Endometrium (tissue), 2 donors: ENCODE data around the gene CA5B.
"Not testable (repeated sequence)": the region's sequence is repeated elsewhere in the genome, so short reads cannot be mapped to it uniquely, and the experiment has no call there.

Experiments
- FAIRE-seq: peaks from 2 replicates; lab custom pipeline; 2012; peaks lifted over from hg19 to GRCh38; lab: Jason Lieb, UNC
- donor health status: control.
- donor health status: control.

The CA5B gene

GRCh38 chrX:15737959-15738902 is at the start of gene CA5B:
Gene CA5B (plus strand): TSS chrX:15738270. CDS start chrX:15750024, 11,754 bp downstream.
- peak; percentile 55 for FAIRE-seq

- no peak for FAIRE-seq
Measured at GRCh38 chrX:15694941-15695451, 43.1 kb upstream of the CA5B start.

DNA sequence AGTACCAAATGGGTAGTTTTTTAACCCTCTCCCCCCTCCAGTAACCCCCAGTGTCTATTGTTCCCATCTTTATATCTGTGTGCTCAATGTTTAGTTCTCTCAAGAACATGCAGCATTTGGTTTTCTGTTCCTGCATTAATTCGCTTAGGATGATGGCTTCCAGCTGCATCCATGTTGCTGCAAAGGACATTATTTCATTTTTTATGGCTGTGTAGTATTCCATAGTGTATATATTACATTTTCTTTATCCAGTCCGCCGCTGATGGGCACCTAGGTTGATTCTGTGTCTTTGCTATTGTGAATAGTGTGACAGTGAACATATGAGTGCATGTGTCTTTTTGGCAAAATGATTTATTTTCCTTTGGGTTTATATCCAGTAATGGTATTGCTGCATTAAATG is 41.6 kb upstream of the CA5B start:
- no peak for FAIRE-seq

- no peak for FAIRE-seq
Measured at GRCh38 chrX:15702488-15703371, 35.3 kb upstream of the CA5B start.

GRCh38 chrX:15703809-15704208 is 34.3 kb upstream of the CA5B start:
- not testable (repeated sequence) for FAIRE-seq

DNA sequence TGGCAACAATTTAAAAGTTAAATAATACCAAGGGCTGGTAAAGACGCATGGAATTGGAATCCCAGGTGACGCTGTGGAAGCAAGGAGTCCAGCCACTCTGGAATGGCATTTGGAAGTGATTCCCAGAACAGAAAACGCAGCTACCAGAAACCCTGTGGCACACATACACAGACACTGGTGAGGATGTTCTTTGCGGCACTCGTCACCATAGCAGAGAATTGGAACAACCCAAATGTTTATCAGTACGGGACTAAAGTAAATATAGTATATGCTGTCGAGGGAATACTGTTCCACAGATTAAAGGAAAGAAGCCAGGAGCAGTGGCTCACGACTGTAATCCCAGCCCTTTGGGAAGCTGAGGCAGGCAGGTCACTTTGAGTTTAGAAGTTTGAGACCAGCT is 33.8 kb upstream of the CA5B start:
- FAIRE-seq = not testable (repeated sequence)

DNA sequence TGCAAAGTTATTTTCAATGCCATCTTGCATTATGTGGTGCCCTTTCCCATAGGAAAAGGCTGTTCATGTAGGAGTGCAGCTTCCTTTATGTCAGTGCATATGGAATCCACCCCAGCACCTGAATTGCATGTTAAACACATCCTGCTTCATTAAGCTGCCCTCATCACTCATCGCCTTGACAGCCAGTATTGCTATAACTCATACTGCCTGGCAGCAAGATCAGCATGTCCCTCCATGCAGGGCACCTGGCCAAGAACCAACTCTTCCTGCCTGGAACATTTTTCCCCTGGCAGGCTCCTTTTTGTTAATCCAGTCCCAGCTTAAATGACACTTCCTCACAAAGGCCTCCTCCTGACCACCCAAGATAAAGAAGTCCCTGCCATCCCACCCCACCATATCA is 23.5 kb upstream of the CA5B start:
- no peak for FAIRE-seq

GRCh38 chrX:15718283-15718970 is 19.6 kb upstream of the CA5B start:
- FAIRE-seq = no peak

DNA sequence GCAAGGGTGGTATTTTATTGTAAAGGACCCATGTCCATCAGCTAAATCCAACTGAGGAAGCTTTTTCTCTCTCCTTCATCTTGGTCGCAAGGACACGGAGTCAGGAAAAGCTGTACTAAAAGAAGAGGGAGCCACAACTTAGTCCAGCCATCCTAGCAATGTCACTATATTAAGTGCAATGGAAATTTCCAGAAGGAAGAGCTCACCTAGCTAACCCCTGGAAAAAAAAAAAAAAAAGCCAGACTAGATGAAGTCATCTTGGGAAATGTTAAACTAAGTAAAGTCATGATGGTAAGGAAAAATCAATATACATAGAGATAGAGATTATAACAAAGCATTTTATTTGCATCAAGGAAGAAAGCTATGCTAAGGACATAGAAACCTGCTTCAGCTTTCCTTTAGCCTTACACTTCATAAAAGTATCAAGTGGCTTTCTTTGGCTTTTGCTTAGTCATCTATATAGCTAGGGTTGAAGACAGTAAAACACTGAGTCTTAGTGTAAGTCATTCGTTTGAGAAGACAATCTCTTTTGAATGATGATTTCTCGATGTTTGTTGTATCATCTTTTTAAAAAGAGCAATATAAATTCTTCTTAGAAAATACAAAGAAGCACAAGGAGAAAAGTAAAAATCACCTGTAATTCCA is 18.6 kb upstream of the CA5B start:
- FAIRE-seq = no peak

DNA sequence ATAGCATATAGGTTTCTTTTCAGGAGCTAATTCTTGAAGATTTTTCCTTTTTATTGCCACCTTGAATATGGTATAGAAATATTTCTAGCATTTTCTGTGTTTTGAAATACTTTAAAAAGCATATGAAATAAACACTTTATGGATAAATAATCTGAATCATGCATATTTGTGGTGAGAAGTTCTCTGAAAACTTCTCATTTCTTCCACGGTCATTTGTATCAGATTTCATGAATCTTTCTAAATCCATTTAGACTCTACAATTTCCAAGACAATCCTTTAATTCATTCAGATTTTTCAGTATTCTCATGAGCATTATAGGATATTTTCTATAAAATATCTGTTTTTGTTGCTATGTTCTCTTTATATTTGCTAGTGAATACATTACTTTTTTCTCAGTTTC is 16.2 kb upstream of the CA5B start:
- FAIRE-seq = no peak

DNA sequence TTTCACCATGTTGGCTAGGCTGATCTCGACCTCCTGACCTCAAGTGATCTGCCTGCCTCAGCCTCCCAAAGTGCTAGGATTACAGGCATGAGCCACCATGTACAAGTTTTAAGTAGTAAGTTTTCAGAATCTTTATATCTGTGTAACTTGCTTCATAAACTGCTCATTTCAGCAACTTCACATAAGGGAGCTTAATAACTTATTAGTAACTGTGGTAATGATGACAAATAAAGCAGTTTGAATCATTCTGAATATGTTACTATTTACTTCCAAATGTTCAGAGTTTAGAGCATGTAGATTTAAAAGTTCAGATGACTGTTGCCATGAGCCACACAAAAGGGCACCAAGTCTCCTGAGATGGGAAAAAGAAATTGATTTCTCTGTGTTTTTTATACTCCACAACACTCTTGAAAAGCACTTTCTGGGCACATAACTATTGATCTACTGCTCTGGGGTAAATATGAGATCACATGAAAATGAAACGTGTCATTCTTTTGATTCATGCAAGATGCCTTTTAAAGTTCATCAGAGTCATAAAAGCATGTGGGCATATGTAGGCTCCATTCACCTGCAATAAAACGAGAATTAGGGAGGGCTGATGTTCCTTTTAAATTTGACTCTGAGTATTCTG is 14.1 kb upstream of the CA5B start:
- no peak for FAIRE-seq

- no peak for FAIRE-seq
Measured at GRCh38 chrX:15724911-15725310, 13.2 kb upstream of the CA5B start.

DNA sequence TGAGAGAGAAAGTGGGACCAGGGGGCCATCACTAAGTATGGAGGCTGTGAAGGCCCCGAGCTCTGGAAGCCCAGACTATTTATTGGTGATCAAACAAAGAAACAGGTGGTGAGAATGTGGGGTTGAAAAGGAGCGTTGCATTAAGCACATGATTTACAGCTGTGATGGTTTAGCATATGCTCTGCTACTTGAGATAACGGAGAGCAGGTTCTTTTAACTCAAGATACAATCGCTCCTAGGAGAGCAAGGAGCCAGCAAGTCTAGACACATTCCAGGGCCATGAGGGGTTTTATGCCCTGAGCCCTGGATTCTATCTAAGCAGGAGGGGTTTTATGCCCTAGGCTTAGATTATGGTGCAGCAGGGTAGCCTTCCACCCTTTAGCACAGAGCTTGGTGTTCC is 6.7 kb upstream of the CA5B start:
- not testable (repeated sequence) for FAIRE-seq

- no peak for FAIRE-seq
Measured at GRCh38 chrX:15737190-15737958, 696 bp upstream of the CA5B start.

DNA sequence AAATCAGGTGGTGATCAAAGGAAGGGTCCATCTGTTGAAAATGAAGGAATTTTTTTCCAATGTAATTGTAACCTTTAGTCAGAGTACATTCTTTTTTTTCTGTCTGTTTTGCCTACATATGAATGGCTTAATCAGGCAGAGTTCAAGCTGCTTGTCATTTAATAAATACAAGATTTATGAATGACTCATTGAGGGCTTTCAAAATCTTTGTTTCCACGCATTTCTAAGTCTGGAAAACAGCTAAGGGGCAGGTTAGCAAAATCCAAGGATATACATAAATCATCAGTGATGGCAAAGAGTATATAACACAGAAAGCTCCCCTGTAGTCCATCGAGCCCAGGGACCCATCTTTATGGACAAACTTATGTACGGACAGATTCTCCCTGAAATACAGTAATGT is 1.8 kb downstream of the CA5B start:
- no peak for FAIRE-seq

GRCh38 chrX:15744181-15744867 is 6.3 kb downstream of the CA5B start:
- no peak for FAIRE-seq

DNA sequence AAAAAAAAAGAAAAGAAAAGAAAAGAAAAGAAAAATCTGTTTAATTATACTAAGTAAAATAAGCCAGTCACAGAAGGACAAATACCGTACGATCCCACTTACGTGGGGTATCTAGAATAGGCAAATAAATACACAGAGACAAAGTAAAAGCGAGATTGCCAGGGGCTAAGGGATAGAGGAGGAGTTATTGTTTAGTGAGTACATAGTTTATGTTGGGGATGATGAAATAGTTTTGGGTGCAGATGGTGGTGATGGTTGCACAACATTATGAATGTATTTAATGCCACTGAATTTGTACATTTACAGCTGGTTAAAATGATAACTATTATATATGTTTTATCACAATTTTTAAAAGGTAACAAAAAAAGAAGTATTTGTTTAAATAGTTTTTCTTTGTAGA is 7.1 kb downstream of the CA5B start:
- no peak for FAIRE-seq

DNA sequence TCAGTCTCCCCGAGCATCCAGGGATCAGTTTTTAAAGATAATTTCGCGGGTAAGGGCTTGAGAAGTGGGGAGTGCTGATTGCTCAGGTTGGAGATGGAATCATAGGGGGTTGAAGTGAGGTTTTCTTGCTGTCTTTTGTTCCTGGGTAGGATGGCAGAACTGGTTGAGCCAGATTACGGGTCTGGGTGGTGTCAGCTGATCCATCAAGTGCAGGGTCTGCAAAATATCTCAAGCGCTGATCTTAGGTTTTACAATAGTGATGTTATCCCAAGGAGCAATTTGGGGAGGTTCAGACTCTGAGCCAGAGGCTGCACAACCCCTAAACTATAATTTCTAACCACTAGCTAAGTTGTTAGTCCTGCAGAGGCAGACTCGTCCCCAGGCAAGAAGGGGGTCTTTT is 8.6 kb downstream of the CA5B start:
- FAIRE-seq = not testable (repeated sequence)

DNA sequence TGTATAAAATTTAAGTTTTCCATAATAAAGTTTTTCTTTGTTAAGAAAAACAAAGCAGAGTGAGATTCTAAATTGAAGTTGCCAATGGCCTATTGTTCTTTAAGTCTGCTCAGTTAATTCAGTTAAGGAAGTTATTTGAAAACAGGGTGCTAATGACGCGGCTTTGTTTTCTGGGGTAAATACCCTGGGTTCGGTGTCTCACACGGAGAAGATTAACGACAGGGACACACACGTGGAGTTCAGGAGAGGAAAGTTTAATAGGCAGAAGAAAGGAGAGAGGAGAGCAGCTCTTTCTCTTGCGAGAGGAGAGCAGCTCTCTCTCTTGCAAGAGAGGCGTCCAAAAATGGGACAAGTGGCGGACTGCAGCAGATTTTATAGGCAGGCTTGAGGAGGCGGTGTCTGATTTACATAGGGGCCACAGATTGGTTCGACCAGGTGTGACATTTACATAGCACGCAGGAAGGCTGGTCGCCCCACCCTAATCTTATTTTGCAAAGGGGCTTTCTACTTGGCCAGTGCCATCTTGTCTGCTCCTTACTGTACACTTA is 9.6 kb downstream of the CA5B start:
- no peak for FAIRE-seq
